ENCODE measurements around the gene HBM. TPM values are rescaled to one million over a fixed set of nuclear protein-coding genes. Genes with fewer than 3 reads are reported as not detected.

The HBM gene
- total RNA-seq, 1 experiment from 2014 or later: not detected

- Histone ChIP-seq H3K4me3 (ENCODE audit: low read depth, low read length, poor library complexity, severe bottlenecking) (no peak overlapping the region), H3K9me3 (ENCODE audit: low read depth, low read length, poor library complexity, severe bottlenecking) (no peaks in the 10 kb centered on the region), H3K4me1 (ENCODE audit: insufficient read depth, low read length, poor library complexity, severe bottlenecking) (no peaks in the 10 kb centered on the region), H3K27me3 (replicated peaks; ENCODE audit: insufficient read depth, low read depth, low read length, poor library complexity) (no peaks in the 10 kb centered on the region), H3K27ac (ENCODE audit: low read depth, low read length, poor library complexity, severe bottlenecking) (no peak overlapping the region), H3K36me3 (ENCODE audit: insufficient read depth, low read length, poor library complexity, severe bottlenecking) (no peaks in the 10 kb centered on the region)
- no peak for DNase-seq (ENCODE audit: low spot score)
- intact Hi-C loops (cut with micrococcal nuclease; ENCODE audit: unreplicated experiment): no loop called here
- ChIA-PET CTCF (no interaction called here), POLR2A (ENCODE audit: low non-redundant PET) (interaction anchor here (0.6 kb wide), 1 partner anchor 17 kb away, joined by 6 read pairs; no protein-coding TSS in a partner anchor)
- BruUV-seq (replicated peaks): no TSS peak
- no peak for TF ChIP-seq CTCF (conservative IDR thresholded peaks at IDR 0.05; ENCODE audit: low read depth, low read length)
- TF ChIP-seq EZH2 (IDR thresholded peaks at IDR 0.05; ENCODE audit: borderline replicate concordance, low read depth, low read length, poor library complexity, severe bottlenecking): no peak
Observed at GRCh38 chr16:133716-134115, 32.1 kb upstream of the HBM start.

- intact Hi-C loops (cut with micrococcal nuclease; ENCODE audit: unreplicated experiment): no loop called here
- peak; percentile 28 for DNase-seq (ENCODE audit: low spot score)
- Histone ChIP-seq H3K4me3 (ENCODE audit: low read depth, low read length, poor library complexity, severe bottlenecking) (peak overlapping the region; percentile 90), H3K36me3 (ENCODE audit: insufficient read depth, low read length, poor library complexity, severe bottlenecking) (no peaks in the 10 kb centered on the region), H3K27ac (ENCODE audit: low read depth, low read length, poor library complexity, severe bottlenecking) (peak overlapping the region; percentile 89), H3K9me3 (ENCODE audit: low read depth, low read length, poor library complexity, severe bottlenecking) (no peaks in the 10 kb centered on the region), H3K27me3 (replicated peaks; ENCODE audit: insufficient read depth, low read depth, low read length, poor library complexity) (no peaks in the 10 kb centered on the region), H3K4me1 (ENCODE audit: insufficient read depth, low read length, poor library complexity, severe bottlenecking) (no peaks in the 10 kb centered on the region)
- TF ChIP-seq CTCF (conservative IDR thresholded peaks at IDR 0.05; ENCODE audit: low read depth, low read length) (no peak), EZH2 (IDR thresholded peaks at IDR 0.05; ENCODE audit: borderline replicate concordance, low read depth, low read length, poor library complexity, severe bottlenecking) (no peak)
- CTCF ChIA-PET: no interaction called here
- no TSS peak for BruUV-seq (replicated peaks)
- POLR2A ChIA-PET (ENCODE audit: low non-redundant PET): interaction anchor here (0.7 kb wide), 1 partner anchor 102 kb away, joined by 4 read pairs; no protein-coding TSS in a partner anchor
Observed at GRCh38 chr16:138049-138417, 27.7 kb upstream of the HBM start.

- Histone ChIP-seq H3K4me3 (ENCODE audit: low read depth, low read length, poor library complexity, severe bottlenecking) (no peak overlapping the region), H3K36me3 (ENCODE audit: insufficient read depth, low read length, poor library complexity, severe bottlenecking) (no peaks in the 10 kb centered on the region), H3K27ac (ENCODE audit: low read depth, low read length, poor library complexity, severe bottlenecking) (no peak overlapping the region), H3K9me3 (ENCODE audit: low read depth, low read length, poor library complexity, severe bottlenecking) (no peaks in the 10 kb centered on the region), H3K27me3 (replicated peaks; ENCODE audit: insufficient read depth, low read depth, low read length, poor library complexity) (no peaks in the 10 kb centered on the region), H3K4me1 (ENCODE audit: insufficient read depth, low read length, poor library complexity, severe bottlenecking) (no peaks in the 10 kb centered on the region)
- DNase-seq (ENCODE audit: low spot score): no peak
- no TSS peak for BruUV-seq (replicated peaks)
- ChIA-PET CTCF (no interaction called here), POLR2A (ENCODE audit: low non-redundant PET) (no interaction called here)
- TF ChIP-seq EZH2 (IDR thresholded peaks at IDR 0.05; ENCODE audit: borderline replicate concordance, low read depth, low read length, poor library complexity, severe bottlenecking): no peak
- TF ChIP-seq CTCF (conservative IDR thresholded peaks at IDR 0.05; ENCODE audit: low read depth, low read length): no peak
- intact Hi-C loops (cut with micrococcal nuclease; ENCODE audit: unreplicated experiment): no loop called here
Observed at GRCh38 chr16:140175-140857, 25.5 kb upstream of the HBM start.

Measured in A673 (cell line).